PFSK-1 (cell line): ENCODE data around the gene HINT2.

ENCODE experiments used
- POLR2AphosphoS5 ChIP-seq: IDR thresholded peaks from 2 replicates; pipeline ENCODE4 v1.6.1; 2012; ENCODE audit warnings: low read depth, mild to moderate bottlenecking, control low read depth, low read length, moderate library complexity
- SIN3A ChIP-seq: IDR thresholded peaks from 2 replicates; pipeline ENCODE4 v1.6.1; 2012; ENCODE audit warnings: mild to moderate bottlenecking, low read length, moderate library complexity, borderline replicate concordance; ENCODE audit not compliant: insufficient read depth
- TF ChIP-seq, protein P1 (sequence below), 2 experiments: IDR thresholded peaks; 2 replicates each; pipeline versions ENCODE4 v1.6.1 to v1.8.0; 2011 to 2012; ENCODE audit warnings: low read depth in 2 of 2, low read length in 2 of 2, control low read depth in 1 of 2, inconsistent platforms in 1 of 2, mild to moderate bottlenecking in 1 of 2, moderate library complexity in 1 of 2; ENCODE audit not compliant: insufficient read depth in 1 of 2

DNA sequence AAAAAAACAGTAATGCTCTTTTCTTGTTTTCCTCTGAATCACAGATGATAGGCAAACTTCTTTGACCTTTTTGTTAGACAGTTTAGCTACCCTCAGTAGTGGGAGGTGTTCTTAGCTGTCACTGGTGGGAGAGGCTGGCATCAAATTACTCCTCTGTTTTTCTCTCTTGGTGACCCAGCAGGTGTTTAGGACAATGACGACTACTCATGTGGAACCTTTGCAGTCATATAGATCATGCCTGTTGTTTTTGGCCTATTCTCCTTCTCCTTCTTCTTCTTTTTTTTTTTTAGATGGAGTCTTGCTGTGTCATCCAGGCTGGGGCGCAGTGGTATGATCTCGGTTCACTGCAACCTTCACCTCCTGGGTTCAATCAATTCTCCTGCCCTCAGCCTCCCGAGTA lies 38.8 kb downstream of the HINT2 start:
- TF ChIP-seq, protein P1, sequence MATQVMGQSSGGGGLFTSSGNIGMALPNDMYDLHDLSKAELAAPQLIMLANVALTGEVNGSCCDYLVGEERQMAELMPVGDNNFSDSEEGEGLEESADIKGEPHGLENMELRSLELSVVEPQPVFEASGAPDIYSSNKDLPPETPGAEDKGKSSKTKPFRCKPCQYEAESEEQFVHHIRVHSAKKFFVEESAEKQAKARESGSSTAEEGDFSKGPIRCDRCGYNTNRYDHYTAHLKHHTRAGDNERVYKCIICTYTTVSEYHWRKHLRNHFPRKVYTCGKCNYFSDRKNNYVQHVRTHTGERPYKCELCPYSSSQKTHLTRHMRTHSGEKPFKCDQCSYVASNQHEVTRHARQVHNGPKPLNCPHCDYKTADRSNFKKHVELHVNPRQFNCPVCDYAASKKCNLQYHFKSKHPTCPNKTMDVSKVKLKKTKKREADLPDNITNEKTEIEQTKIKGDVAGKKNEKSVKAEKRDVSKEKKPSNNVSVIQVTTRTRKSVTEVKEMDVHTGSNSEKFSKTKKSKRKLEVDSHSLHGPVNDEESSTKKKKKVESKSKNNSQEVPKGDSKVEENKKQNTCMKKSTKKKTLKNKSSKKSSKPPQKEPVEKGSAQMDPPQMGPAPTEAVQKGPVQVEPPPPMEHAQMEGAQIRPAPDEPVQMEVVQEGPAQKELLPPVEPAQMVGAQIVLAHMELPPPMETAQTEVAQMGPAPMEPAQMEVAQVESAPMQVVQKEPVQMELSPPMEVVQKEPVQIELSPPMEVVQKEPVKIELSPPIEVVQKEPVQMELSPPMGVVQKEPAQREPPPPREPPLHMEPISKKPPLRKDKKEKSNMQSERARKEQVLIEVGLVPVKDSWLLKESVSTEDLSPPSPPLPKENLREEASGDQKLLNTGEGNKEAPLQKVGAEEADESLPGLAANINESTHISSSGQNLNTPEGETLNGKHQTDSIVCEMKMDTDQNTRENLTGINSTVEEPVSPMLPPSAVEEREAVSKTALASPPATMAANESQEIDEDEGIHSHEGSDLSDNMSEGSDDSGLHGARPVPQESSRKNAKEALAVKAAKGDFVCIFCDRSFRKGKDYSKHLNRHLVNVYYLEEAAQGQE (IDR thresholded peaks at IDR 0.05; ENCODE audit: insufficient read depth in 1 of 2, low read depth in 2 of 2, low read length in 2 of 2), result no peak
- TF ChIP-seq POLR2AphosphoS5 (no peak), SIN3A (no peak)
